SK-N-MC (cell line): Measurements from ENCODE around the gene DNASE2B.

Experiments
- EZH2 ChIP-seq: fragments of 200-600 bp; sonication (generic); IDR thresholded peaks from one replicate; pipeline ENCODE4 v1.6.1; 2017; ENCODE audit warnings: antibody characterized with exemption
- FOXP2 ChIP-seq: optimal IDR thresholded peaks from 2 replicates; pipeline ENCODE3; 2011; ENCODE audit warnings: mild to moderate bottlenecking, moderate library complexity; ENCODE audit not compliant: insufficient read depth; ENCODE audit errors: extremely low read length, control extremely low read depth
- POLR2AphosphoS5 ChIP-seq: IDR thresholded peaks from 2 replicates; pipeline ENCODE4 v1.6.1; 2012; ENCODE audit warnings: mild to moderate bottlenecking, low read depth, low read length, borderline replicate concordance

DNA sequence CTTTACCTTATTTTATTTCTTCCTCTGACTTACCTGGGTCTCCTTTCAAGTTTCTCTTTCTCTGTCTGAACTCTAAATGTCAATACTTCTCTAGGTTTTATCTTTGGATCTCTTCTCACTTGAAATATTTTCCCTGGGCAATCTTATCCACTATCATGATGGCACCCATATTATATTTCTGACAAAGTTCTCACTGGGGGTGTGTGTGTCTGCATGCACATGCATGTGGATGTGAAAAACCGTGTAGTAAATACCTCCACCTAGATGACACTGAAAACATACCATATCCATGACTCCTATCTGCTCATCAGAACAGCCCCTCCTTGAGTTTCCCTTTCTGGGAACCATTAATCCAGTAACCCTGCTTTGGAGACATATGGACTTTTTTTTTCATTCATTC is 30.9 kb downstream of the DNASE2B start:
- no peak for TF ChIP-seq POLR2AphosphoS5
- no peak for TF ChIP-seq EZH2
- TF ChIP-seq FOXP2 = no peak
